Activated T-helper 1 cell treated with anti-CD3 and anti-CD28 coated beads, Interleukin-2, amount 50 U/mL, for 16 hours (primary cell): Measurements from ENCODE around the gene AGK.
"Not testable (repeated sequence)": the region's sequence is repeated elsewhere in the genome, so short reads cannot be mapped to it uniquely, and the experiment has no call there.

Experiments
- DNase-seq, 2 donors: peaks; one replicate each; pipeline ENCODE4 v3.0.0-alpha.2; 2020; ENCODE audit warnings: low read depth in 1 of 2, low spot score in 1 of 2

AGK gene

GRCh38 chr7:141645188-141645587 lies 94.0 kb downstream of the AGK start:
- no peak for DNase-seq

- DNase-seq = no peak
These were observed 95.7 kb downstream of the AGK start for GRCh38 chr7:141646826-141647480.

- DNase-seq = not testable (repeated sequence)
These were observed 96.5 kb downstream of the AGK start for GRCh38 chr7:141647701-141648100.

GRCh38 chr7:141648276-141649114 lies 97.3 kb downstream of the AGK start:
- DNase-seq = no peak

- DNase-seq = no peak
These were observed 98.1 kb downstream of the AGK start for GRCh38 chr7:141649137-141649864.

- DNase-seq = no peak
These were observed 98.8 kb downstream of the AGK start for GRCh38 chr7:141649865-141650634.

GRCh38 chr7:141651417-141651816 lies 100.2 kb downstream of the AGK start:
- DNase-seq = no peak

GRCh38 chr7:141652691-141653090 lies 101.5 kb downstream of the AGK start:
- no peak for DNase-seq

- DNase-seq = peak in 1 of 2 donors; percentile 16
These were observed 103.3 kb downstream of the AGK start for GRCh38 chr7:141654551-141654950.

- no peak for DNase-seq
These were observed 108.3 kb downstream of the AGK start for GRCh38 chr7:141659501-141659900.

- DNase-seq = no peak
These were observed 109.0 kb downstream of the AGK start for GRCh38 chr7:141660259-141660658.

GRCh38 chr7:141663081-141663849 lies 112.1 kb downstream of the AGK start:
- no peak for DNase-seq

- no peak for DNase-seq
These were observed 113.2 kb downstream of the AGK start for GRCh38 chr7:141664450-141664849.

- no peak for DNase-seq
These were observed 114.2 kb downstream of the AGK start for GRCh38 chr7:141665208-141666035.

- no peak for DNase-seq
These were observed 114.9 kb downstream of the AGK start for GRCh38 chr7:141666071-141666470.

- DNase-seq = no peak
These were observed 117.6 kb downstream of the AGK start for GRCh38 chr7:141668853-141669252.

GRCh38 chr7:141671705-141672496 lies 120.7 kb downstream of the AGK start:
- DNase-seq = no peak

GRCh38 chr7:141673346-141673745 lies 122.1 kb downstream of the AGK start:
- no peak for DNase-seq
